A673 (cell line): ENCODE data around the gene CDH4. TPM values are rescaled to one million over a fixed set of nuclear protein-coding genes. Genes with fewer than 3 reads are reported as not detected.

ENCODE experiments used
- BruUV-seq: library from RNA; stranded (reverse); fragments of 400-500 nt; replicated peaks from 2 replicates; lab custom pipeline; 2021; lab: Mats Ljungman, UMichigan
- CTCF ChIA-PET: fragments of 300-600 bp; sonication (Branson Sonifier 250); formaldehyde crosslinking; loops from one replicate; lab custom pipeline; 2022; ENCODE audit warnings: antibody characterized with exemption; lab: Charles Lee
- POLR2A ChIA-PET: fragments of 300-600 bp; sonication (Branson Sonifier 250); formaldehyde crosslinking; loops from one replicate; lab custom pipeline; 2022; ENCODE audit warnings: antibody characterized with exemption; ENCODE audit not compliant: low non-redundant PET; lab: Charles Lee
- DNase-seq: peaks from one replicate; pipeline ENCODE4 v3.0.0-alpha.2; 2015; ENCODE audit warnings: low spot score
- H3K27ac ChIP-seq: fragments of 200-600 bp; sonication (generic); 2 replicates; pipeline ENCODE4 v1.5.1; 2016; ENCODE audit warnings: mixed run types, low read depth, mild to moderate bottlenecking, mixed read lengths, antibody characterized with exemption, low read length; ENCODE audit not compliant: poor library complexity, severe bottlenecking
- H3K27me3 ChIP-seq: fragments of 200-600 bp; sonication (generic); replicated peaks from 2 replicates; pipeline ENCODE4 v1.6.1; 2017; ENCODE audit warnings: mixed run types, low read depth, mild to moderate bottlenecking, mixed read lengths, antibody characterized with exemption, low read length; ENCODE audit not compliant: insufficient read depth, poor library complexity
- H3K36me3 ChIP-seq: fragments of 200-600 bp; sonication (generic); 2 replicates; pipeline ENCODE4 v1.6.1; 2016; ENCODE audit warnings: mixed run types, mild to moderate bottlenecking, mixed read lengths, antibody characterized with exemption, low read length; ENCODE audit not compliant: insufficient read depth, poor library complexity, severe bottlenecking
- H3K4me1 ChIP-seq: fragments of 200-600 bp; sonication (generic); 2 replicates; pipeline ENCODE4 v1.6.1; 2017; ENCODE audit warnings: mixed run types, mild to moderate bottlenecking, mixed read lengths, antibody characterized with exemption, low read length; ENCODE audit not compliant: insufficient read depth, poor library complexity, severe bottlenecking
- H3K4me3 ChIP-seq: fragments of 200-600 bp; sonication (generic); 2 replicates; pipeline ENCODE4 v1.5.1; 2016; ENCODE audit warnings: low read depth, mixed run types, mild to moderate bottlenecking, mixed read lengths, low read length; ENCODE audit not compliant: poor library complexity, severe bottlenecking
- H3K9me3 ChIP-seq: fragments of 200-600 bp; sonication (generic); 2 replicates; pipeline ENCODE4 v1.6.1; 2016; ENCODE audit warnings: mixed run types, low read depth, mild to moderate bottlenecking, mixed read lengths, antibody characterized with exemption, low read length; ENCODE audit not compliant: poor library complexity, severe bottlenecking
- CTCF ChIP-seq: fragments of 300-800, 200-600 bp; sonication (generic); conservative IDR thresholded peaks from 2 replicates; pipeline ENCODE4 v1.5.1; 2017; ENCODE audit warnings: low read depth, mild to moderate bottlenecking, antibody characterized with exemption, low read length, moderate library complexity, mixed read lengths
- EZH2 ChIP-seq: fragments of 200-600 bp; sonication (generic); IDR thresholded peaks from 2 replicates; pipeline ENCODE4 v1.6.1; 2017; ENCODE audit warnings: borderline replicate concordance, low read depth, mild to moderate bottlenecking, mixed read lengths, antibody characterized with exemption, low read length; ENCODE audit not compliant: poor library complexity, severe bottlenecking
- intact Hi-C: fragments of 100-400 bp; cut with micrococcal nuclease; formaldehyde crosslinking; loops from one replicate; pipeline ENCODE4 v1.10.0; 2022; ENCODE audit not compliant: unreplicated experiment
- total RNA-seq: library from RNA; stranded (reverse); gene quantifications from 2 replicates; pipeline ENCODE4 v1.2.3, GENCODE V29; 2021

CDH4 gene
- total RNA-seq, 1 experiment from 2014 or later: 8.3 TPM

- Histone ChIP-seq H3K36me3 (no peaks in the 10 kb centered on the region), H3K9me3 (no peaks in the 10 kb centered on the region), H3K4me3 (no peak overlapping the region), H3K27ac (no peak overlapping the region), H3K4me1 (no peaks in the 10 kb centered on the region), H3K27me3 (peaks cover 38% of the 10 kb centered on the region)
- POLR2A ChIA-PET: no interaction called here
- DNase-seq: no peak
- no TSS peak for BruUV-seq
- intact Hi-C loops: no loop called here
- TF ChIP-seq EZH2 (no peak), CTCF (no peak)
- CTCF ChIA-PET: no interaction called here
These were observed 263.9 kb downstream of the CDH4 start for GRCh38 chr20:61515922-61516321.

- no peak overlapping the region for H3K4me3 ChIP-seq
- POLR2A ChIA-PET: no interaction called here
- CTCF ChIA-PET: interaction anchor here (0.6 kb wide), 1 partner anchor 80 kb away, joined by 3 read pairs; no protein-coding TSS in a partner anchor
- H3K4me1 ChIP-seq: peaks cover 4% of the 10 kb centered on the region
- H3K27ac ChIP-seq: no peak overlapping the region
- H3K36me3 ChIP-seq: no peaks in the 10 kb centered on the region
- TF ChIP-seq EZH2 (no peak), CTCF (no peak)
- no peaks in the 10 kb centered on the region for H3K9me3 ChIP-seq
- peaks cover 42% of the 10 kb centered on the region for H3K27me3 ChIP-seq
- no TSS peak for BruUV-seq
- intact Hi-C loops: no loop called here
- DNase-seq: no peak
These were observed 264.5 kb downstream of the CDH4 start for GRCh38 chr20:61516346-61517208.

- TF ChIP-seq CTCF (no peak), EZH2 (no peak)
- Histone ChIP-seq H3K27me3 (peaks cover 48% of the 10 kb centered on the region), H3K27ac (no peak overlapping the region), H3K4me3 (no peak overlapping the region), H3K4me1 (peaks cover 4% of the 10 kb centered on the region), H3K9me3 (no peaks in the 10 kb centered on the region), H3K36me3 (no peaks in the 10 kb centered on the region)
- no TSS peak for BruUV-seq
- CTCF ChIA-PET: no interaction called here
- POLR2A ChIA-PET: no interaction called here
- DNase-seq: no peak
- intact Hi-C loops: no loop called here
These were observed 265.4 kb downstream of the CDH4 start for GRCh38 chr20:61517419-61517818.
